ENCODE results near the gene CEP43.

The CEP43 gene

GRCh38 chr6:166960609-166960978 is 38.6 kb upstream of the CEP43 start:
- no peaks in the 10 kb centered on the region for H3K36me3 ChIP-seq
- no peak for TF ChIP-seq CTCF (IDR thresholded peaks at IDR 0.05)
- no peak for DNase-seq
- H3K4me3 ChIP-seq: no peak overlapping the region
- no peak overlapping the region for H3K27ac ChIP-seq
- intact Hi-C loops (cut with DNase I; ENCODE audit: low total_unique reads): no loop called here
- no peaks in the 10 kb centered on the region for H3K27me3 ChIP-seq
- H3K4me1 ChIP-seq: peaks cover 0 to 12% (median 11%) of the 10 kb centered on the region in 4 donors
- H3K9me3 ChIP-seq: no peaks in the 10 kb centered on the region

GRCh38 chr6:166966268-166966667 is 32.9 kb upstream of the CEP43 start:
- intact Hi-C loops (cut with DNase I; ENCODE audit: low total_unique reads): no loop called here

DNA sequence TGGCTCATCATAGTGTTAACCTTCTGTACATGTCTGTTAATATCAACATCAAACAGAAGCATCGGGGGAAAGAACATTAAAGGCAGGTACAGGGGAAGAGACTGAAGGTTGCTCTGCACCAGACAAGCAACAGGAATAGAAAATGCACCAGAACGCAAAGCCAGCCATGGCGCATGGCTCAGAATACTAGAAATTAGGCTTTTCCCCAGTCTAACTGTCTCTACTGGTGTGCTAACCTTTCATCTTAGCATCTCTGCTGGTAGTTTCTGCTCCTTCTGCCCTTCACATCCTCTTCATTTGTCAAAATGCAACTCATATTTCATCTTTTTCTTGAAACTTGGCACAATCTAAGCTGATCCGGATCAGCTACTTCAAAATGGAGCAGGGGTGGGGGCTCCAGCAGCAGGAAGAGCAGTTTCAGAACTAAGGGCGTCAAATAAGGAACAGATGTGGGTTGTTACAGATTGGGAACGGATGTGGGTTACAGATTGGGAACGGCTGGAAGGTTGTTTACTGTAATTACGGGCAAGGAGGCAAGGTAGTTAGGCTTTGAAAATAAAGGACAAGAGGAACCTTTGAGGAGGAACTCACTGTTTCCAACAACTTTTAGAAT is 29.7 kb upstream of the CEP43 start:
- intact Hi-C loops (cut with DNase I; ENCODE audit: low total_unique reads): no loop called here
- H3K27ac ChIP-seq: no peak overlapping the region
- TF ChIP-seq CTCF (IDR thresholded peaks at IDR 0.05): no peak
- H3K27me3 ChIP-seq: no peaks in the 10 kb centered on the region
- H3K36me3 ChIP-seq: no peaks in the 10 kb centered on the region
- no peak for DNase-seq
- H3K4me3 ChIP-seq: no peak overlapping the region
- H3K9me3 ChIP-seq: no peaks in the 10 kb centered on the region
- H3K4me1 ChIP-seq: no peaks in the 10 kb centered on the region

More at GRCh38 chr6:166966268-166966667, 32.9 kb upstream of the CEP43 start:
- DNase-seq: no peak
- Histone ChIP-seq H3K36me3 (no peaks in the 10 kb centered on the region), H3K4me1 (no peaks in the 10 kb centered on the region), H3K9me3 (no peaks in the 10 kb centered on the region), H3K27ac (no peak overlapping the region), H3K27me3 (no peaks in the 10 kb centered on the region), H3K4me3 (no peak overlapping the region)
- TF ChIP-seq CTCF (IDR thresholded peaks at IDR 0.05): no peak

DNA sequence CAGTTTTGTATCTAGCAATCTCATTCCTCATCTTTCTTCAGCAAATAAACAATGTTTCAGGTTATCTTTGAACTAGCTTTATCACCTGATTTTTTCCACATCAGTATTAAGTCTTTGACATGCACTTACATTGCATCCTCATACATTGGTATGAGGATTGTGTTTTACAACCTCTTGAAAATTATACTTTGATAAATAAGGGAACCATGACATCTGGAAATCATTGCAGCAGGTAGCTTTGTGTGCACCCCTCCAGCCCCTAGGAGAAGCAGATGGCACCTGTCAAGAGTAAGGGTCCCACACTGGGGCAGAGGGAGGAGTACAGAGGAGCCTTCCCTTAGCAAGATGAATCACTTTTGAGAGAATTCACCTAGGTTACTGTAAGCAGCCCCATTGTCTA is 29.1 kb upstream of the CEP43 start:
- Histone ChIP-seq H3K9me3 (no peaks in the 10 kb centered on the region), H3K4me1 (no peaks in the 10 kb centered on the region), H3K36me3 (no peaks in the 10 kb centered on the region), H3K4me3 (no peak overlapping the region), H3K27ac (no peak overlapping the region), H3K27me3 (no peaks in the 10 kb centered on the region)
- intact Hi-C loops (cut with DNase I; ENCODE audit: low total_unique reads): no loop called here
- no peak for TF ChIP-seq CTCF (IDR thresholded peaks at IDR 0.05)
- no peak for DNase-seq

- Histone ChIP-seq H3K4me3 (no peak overlapping the region), H3K27me3 (no peaks in the 10 kb centered on the region), H3K27ac (no peak overlapping the region), H3K4me1 (no peaks in the 10 kb centered on the region), H3K36me3 (no peaks in the 10 kb centered on the region), H3K9me3 (no peaks in the 10 kb centered on the region)
- no peak for TF ChIP-seq CTCF (IDR thresholded peaks at IDR 0.05)
- no peak for DNase-seq
- intact Hi-C loops (cut with DNase I; ENCODE audit: low total_unique reads): no loop called here
Measured at GRCh38 chr6:166970776-166971175, 28.4 kb upstream of the CEP43 start.

DNA sequence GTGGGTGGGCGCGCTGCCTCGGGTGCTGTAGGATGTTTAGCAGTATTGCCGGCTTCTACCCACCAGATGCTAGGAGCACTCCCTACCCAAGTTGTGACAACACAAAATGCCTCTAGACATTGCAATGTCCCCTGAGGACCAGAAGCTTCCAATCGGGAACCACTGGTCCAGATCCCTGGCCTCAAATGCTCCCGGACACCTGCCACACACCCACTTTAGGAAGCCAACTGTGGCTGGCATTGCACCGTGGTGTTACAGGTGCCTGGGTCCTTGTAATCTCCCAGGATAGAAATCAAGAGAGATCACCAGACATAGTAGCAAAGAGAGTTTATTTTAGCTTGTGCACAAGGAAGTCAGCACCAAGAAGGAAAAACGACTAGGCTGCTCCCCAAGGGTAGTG is 27.9 kb upstream of the CEP43 start:
- no peak overlapping the region for H3K27ac ChIP-seq
- H3K4me1 ChIP-seq: no peaks in the 10 kb centered on the region
- no peak for TF ChIP-seq CTCF (IDR thresholded peaks at IDR 0.05)
- no peak overlapping the region for H3K4me3 ChIP-seq
- intact Hi-C loops (cut with DNase I; ENCODE audit: low total_unique reads): no loop called here
- no peaks in the 10 kb centered on the region for H3K36me3 ChIP-seq
- no peaks in the 10 kb centered on the region for H3K9me3 ChIP-seq
- no peaks in the 10 kb centered on the region for H3K27me3 ChIP-seq
- no peak for DNase-seq

Data from tibial artery (tissue), 4 donors.